Measurements from ENCODE around the gene CACNG4.

The CACNG4 gene

GRCh38 chr17:67050471-67051154, 86.1 kb downstream of the CACNG4 start:
- Histone ChIP-seq H3K9ac (ENCODE audit: low read depth, low read length) (no peak overlapping the region), H3K4me1 (ENCODE audit: insufficient read depth, low read length) (no peaks in the 10 kb centered on the region), H3K9me3 (ENCODE audit: control insufficient read depth, insufficient read depth, low read length) (peaks cover 11% of the 10 kb centered on the region), H3K36me3 (ENCODE audit: insufficient read depth, low read length) (no peaks in the 10 kb centered on the region; the same call in 1 of the 2 replicates)

GRCh38 chr17:67051155-67051538, 86.6 kb downstream of the CACNG4 start:
- no peaks in the 10 kb centered on the region for H3K4me1 ChIP-seq (ENCODE audit: insufficient read depth, low read length)
- H3K36me3 ChIP-seq (ENCODE audit: insufficient read depth, low read length) = no peaks in the 10 kb centered on the region; the same call in 1 of the 2 replicates
- peaks cover 11% of the 10 kb centered on the region for H3K9me3 ChIP-seq (ENCODE audit: control insufficient read depth, insufficient read depth, low read length)
- H3K9ac ChIP-seq (ENCODE audit: low read depth, low read length) = no peak overlapping the region

- Histone ChIP-seq H3K9ac (ENCODE audit: low read depth, low read length) (no peak overlapping the region), H3K4me1 (ENCODE audit: insufficient read depth, low read length) (no peaks in the 10 kb centered on the region), H3K9me3 (ENCODE audit: control insufficient read depth, insufficient read depth, low read length) (peaks cover 11% of the 10 kb centered on the region), H3K36me3 (ENCODE audit: insufficient read depth, low read length) (no peaks in the 10 kb centered on the region; the same call in 1 of the 2 replicates)
Measured at GRCh38 chr17:67051837-67052236, 87.3 kb downstream of the CACNG4 start.

- H3K9me3 ChIP-seq (ENCODE audit: control insufficient read depth, insufficient read depth, low read length) = peaks cover 7% of the 10 kb centered on the region
- no peaks in the 10 kb centered on the region for H3K4me1 ChIP-seq (ENCODE audit: insufficient read depth, low read length)
- H3K9ac ChIP-seq (ENCODE audit: low read depth, low read length) = no peak overlapping the region
- H3K36me3 ChIP-seq (ENCODE audit: insufficient read depth, low read length) = no peaks in the 10 kb centered on the region
Measured at GRCh38 chr17:67052720-67053437, 88.4 kb downstream of the CACNG4 start.

GRCh38 chr17:67053438-67054000, 89.0 kb downstream of the CACNG4 start:
- Histone ChIP-seq H3K9me3 (ENCODE audit: control insufficient read depth, insufficient read depth, low read length) (peaks cover 4% of the 10 kb centered on the region; the same call in 1 of the 2 replicates), H3K4me1 (ENCODE audit: insufficient read depth, low read length) (no peaks in the 10 kb centered on the region), H3K36me3 (ENCODE audit: insufficient read depth, low read length) (no peaks in the 10 kb centered on the region), H3K9ac (ENCODE audit: low read depth, low read length) (no peak overlapping the region)

- H3K9me3 ChIP-seq (ENCODE audit: control insufficient read depth, insufficient read depth, low read length) = peaks cover 3% of the 10 kb centered on the region; the same call in 1 of the 2 replicates
- H3K9ac ChIP-seq (ENCODE audit: low read depth, low read length) = no peak overlapping the region
- no peaks in the 10 kb centered on the region for H3K36me3 ChIP-seq (ENCODE audit: insufficient read depth, low read length)
- H3K4me1 ChIP-seq (ENCODE audit: insufficient read depth, low read length) = no peaks in the 10 kb centered on the region
Measured at GRCh38 chr17:67054011-67054591, 89.6 kb downstream of the CACNG4 start.

GRCh38 chr17:67054608-67055007, 90.1 kb downstream of the CACNG4 start:
- Histone ChIP-seq H3K4me1 (ENCODE audit: insufficient read depth, low read length) (no peaks in the 10 kb centered on the region), H3K9me3 (ENCODE audit: control insufficient read depth, insufficient read depth, low read length) (no peaks in the 10 kb centered on the region), H3K9ac (ENCODE audit: low read depth, low read length) (no peak overlapping the region), H3K36me3 (ENCODE audit: insufficient read depth, low read length) (no peaks in the 10 kb centered on the region)

GRCh38 chr17:67055041-67055443, 90.5 kb downstream of the CACNG4 start:
- H3K4me1 ChIP-seq (ENCODE audit: insufficient read depth, low read length) = no peaks in the 10 kb centered on the region
- no peaks in the 10 kb centered on the region for H3K9me3 ChIP-seq (ENCODE audit: control insufficient read depth, insufficient read depth, low read length)
- H3K9ac ChIP-seq (ENCODE audit: low read depth, low read length) = no peak overlapping the region
- no peaks in the 10 kb centered on the region for H3K36me3 ChIP-seq (ENCODE audit: insufficient read depth, low read length)

- Histone ChIP-seq H3K9ac (ENCODE audit: low read depth, low read length) (no peak overlapping the region), H3K36me3 (ENCODE audit: insufficient read depth, low read length) (no peaks in the 10 kb centered on the region), H3K4me1 (ENCODE audit: insufficient read depth, low read length) (no peaks in the 10 kb centered on the region), H3K9me3 (ENCODE audit: control insufficient read depth, insufficient read depth, low read length) (no peaks in the 10 kb centered on the region)
Measured at GRCh38 chr17:67055811-67056745, 91.6 kb downstream of the CACNG4 start.

- no peaks in the 10 kb centered on the region for H3K9me3 ChIP-seq (ENCODE audit: control insufficient read depth, insufficient read depth, low read length)
- H3K9ac ChIP-seq (ENCODE audit: low read depth, low read length) = no peak overlapping the region
- H3K36me3 ChIP-seq (ENCODE audit: insufficient read depth, low read length) = no peaks in the 10 kb centered on the region
- no peaks in the 10 kb centered on the region for H3K4me1 ChIP-seq (ENCODE audit: insufficient read depth, low read length)
Measured at GRCh38 chr17:67056746-67057490, 92.4 kb downstream of the CACNG4 start.

- Histone ChIP-seq H3K36me3 (ENCODE audit: insufficient read depth, low read length) (no peaks in the 10 kb centered on the region), H3K9ac (ENCODE audit: low read depth, low read length) (no peak overlapping the region), H3K9me3 (ENCODE audit: control insufficient read depth, insufficient read depth, low read length) (no peaks in the 10 kb centered on the region), H3K4me1 (ENCODE audit: insufficient read depth, low read length) (no peaks in the 10 kb centered on the region)
Measured at GRCh38 chr17:67058036-67058435, 93.5 kb downstream of the CACNG4 start.

- no peaks in the 10 kb centered on the region for H3K36me3 ChIP-seq (ENCODE audit: insufficient read depth, low read length)
- H3K9ac ChIP-seq (ENCODE audit: low read depth, low read length) = no peak overlapping the region
- no peaks in the 10 kb centered on the region for H3K4me1 ChIP-seq (ENCODE audit: insufficient read depth, low read length)
- H3K9me3 ChIP-seq (ENCODE audit: control insufficient read depth, insufficient read depth, low read length) = no peaks in the 10 kb centered on the region
Measured at GRCh38 chr17:67059372-67059771, 94.9 kb downstream of the CACNG4 start.

- Histone ChIP-seq H3K36me3 (ENCODE audit: insufficient read depth, low read length) (no peaks in the 10 kb centered on the region), H3K4me1 (ENCODE audit: insufficient read depth, low read length) (no peaks in the 10 kb centered on the region), H3K9me3 (ENCODE audit: control insufficient read depth, insufficient read depth, low read length) (no peaks in the 10 kb centered on the region), H3K9ac (ENCODE audit: low read depth, low read length) (no peak overlapping the region)
Measured at GRCh38 chr17:67063141-67063540, 98.6 kb downstream of the CACNG4 start.

All from ES-I3 (cell line).